NCI-H82 treated with DMSO at 0.1 percent for 48 hours (cell line): ENCODE measurements around the gene BAD.
"Not testable (repeated sequence)": the region's sequence is repeated elsewhere in the genome, so short reads cannot be mapped to it uniquely, and the experiment has no call there.

Source experiments
- DNase-seq: peaks from one replicate; lab custom pipeline; 2025; ENCODE audit not compliant: unreplicated experiment; lab: John Stamatoyannopoulos, UW

BAD gene

DNA sequence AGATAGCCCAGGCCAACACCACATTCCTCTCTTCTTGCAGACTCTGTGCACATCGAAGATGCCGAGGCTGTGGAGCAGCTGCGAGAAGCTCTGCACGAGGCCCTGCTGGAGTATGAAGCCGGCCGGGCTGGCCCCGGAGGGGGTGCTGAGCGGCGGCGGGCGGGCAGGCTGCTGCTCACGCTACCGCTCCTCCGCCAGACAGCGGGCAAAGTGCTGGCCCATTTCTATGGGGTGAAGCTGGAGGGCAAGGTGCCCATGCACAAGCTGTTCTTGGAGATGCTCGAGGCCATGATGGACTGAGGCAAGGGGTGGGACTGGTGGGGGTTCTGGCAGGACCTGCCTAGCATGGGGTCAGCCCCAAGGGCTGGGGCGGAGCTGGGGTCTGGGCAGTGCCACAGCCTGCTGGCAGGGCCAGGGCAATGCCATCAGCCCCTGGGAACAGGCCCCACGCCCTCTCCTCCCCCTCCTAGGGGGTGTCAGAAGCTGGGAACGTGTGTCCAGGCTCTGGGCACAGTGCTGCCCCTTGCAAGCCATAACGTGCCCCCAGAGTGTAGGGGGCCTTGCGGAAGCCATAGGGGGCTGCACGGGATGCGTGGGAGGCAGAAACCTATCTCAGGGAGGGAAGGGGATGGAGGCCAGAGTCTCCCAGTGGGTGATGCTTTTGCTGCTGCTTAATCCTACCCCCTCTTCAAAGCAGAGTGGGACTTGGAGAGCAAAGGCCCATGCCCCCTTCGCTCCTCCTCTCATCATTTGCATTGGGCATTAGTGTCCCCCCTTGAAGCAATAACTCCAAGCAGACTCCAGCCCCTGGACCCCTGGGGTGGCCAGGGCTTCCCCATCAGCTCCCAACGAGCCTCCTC is 31.4 kb upstream of the BAD start:
- DNase-seq, result not testable (repeated sequence)

DNA sequence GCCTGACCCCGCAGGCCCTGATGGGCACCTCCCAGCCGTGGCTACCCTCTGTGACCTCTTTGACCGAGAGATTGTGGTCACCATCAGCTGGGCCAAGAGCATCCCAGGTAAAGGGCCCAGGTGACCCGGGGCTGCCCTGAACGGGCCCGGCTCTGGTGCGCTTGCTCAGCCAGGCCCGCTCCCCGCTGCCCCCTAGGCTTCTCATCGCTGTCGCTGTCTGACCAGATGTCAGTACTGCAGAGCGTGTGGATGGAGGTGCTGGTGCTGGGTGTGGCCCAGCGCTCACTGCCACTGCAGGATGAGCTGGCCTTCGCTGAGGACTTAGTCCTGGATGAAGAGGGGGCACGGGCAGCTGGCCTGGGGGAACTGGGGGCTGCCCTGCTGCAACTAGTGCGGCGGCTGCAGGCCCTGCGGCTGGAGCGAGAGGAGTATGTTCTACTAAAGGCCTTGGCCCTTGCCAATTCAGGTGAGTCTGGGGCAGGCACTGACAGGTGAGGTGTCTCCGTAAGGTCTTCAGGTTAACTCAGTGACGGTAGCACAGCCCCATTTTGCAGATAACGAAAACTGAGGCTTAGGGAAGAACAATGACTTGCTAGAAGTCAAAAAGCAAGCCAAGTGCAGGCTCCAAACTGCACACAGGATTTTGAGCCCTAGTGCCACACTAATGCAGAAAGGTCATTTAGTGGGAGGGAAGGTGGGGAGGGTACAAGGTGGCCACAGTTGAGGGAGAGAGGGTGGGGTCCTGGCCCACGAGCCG is 30.5 kb upstream of the BAD start:
- no peak for DNase-seq

DNA sequence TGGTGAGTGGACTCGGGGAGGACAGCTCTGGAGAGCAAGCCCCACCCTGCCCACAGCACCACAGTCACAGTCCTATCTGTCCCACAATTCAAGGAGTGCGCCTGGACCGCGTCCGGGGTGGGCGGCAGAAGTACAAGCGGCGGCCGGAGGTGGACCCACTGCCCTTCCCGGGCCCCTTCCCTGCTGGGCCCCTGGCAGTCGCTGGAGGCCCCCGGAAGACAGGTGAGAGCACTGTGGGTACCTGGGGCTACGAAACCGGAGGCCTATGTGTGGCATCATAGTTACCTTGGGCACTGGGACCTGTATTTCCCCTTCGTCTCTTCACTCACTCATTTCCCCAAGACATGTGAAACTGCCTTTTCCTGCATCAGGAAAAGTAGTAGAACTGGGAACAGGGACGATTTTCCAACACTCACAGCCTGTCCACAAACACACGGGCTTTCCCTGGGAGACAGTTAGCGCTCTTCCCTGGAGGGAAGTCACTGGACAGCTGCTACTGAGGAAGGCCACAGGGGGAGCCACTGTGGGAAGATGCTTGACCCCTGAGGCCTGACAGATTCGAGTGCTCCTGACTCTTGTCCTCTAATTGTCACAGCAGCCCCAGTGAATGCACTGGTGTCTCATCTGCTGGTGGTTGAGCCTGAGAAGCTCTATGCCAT is 29.8 kb upstream of the BAD start:
- DNase-seq, result no peak

DNA sequence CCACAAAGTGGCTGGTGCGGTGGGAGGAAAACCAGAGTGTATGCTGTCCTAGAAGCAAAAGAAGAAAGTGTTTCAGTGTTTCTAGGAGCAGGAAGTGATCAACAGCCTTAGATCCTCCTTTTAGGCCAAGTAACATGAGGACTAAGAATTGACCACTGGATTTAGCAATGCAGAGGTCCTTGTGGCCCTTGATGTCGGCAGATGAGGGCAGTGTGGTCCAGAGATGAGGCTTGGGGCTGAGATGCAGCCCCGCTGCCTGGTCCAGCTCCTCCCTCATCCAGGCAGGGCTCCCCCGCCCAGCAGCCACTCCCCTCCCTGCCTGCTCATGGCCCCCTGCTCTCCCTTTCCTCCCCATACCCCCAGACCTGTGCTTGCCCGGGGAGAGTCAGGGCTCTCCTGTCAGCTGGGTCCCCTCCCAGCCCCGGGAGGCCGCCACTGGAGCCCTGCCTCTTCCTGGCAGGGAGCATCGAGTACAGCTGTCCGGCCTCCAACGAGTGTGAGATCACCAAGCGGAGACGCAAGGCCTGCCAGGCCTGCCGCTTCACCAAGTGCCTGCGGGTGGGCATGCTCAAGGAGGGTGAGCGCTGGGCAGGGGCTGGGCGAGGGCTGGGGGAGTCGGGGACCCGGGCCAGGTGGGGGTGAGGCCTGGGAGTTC is 29.2 kb upstream of the BAD start:
- no peak for DNase-seq

DNA sequence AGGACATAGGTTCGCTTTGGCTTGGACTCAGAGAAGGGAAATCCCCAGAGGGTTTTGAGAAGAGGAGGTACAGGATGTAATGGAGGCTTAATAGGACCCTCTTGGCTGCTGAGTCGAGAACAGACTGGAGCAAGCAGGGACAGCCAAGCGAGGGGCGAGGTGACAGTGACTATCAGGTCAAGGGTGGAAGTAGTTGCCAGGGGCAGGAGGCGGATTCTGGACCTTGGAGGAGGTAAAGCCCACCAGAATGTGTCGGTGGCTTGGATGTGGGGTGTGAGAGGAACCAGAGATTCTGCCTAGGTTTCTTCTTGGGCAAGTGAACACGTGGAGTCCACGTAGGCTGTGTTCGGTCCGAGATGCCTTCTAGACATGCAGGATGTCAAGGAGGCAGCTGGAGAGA is 28.5 kb upstream of the BAD start:
- DNase-seq, result no peak

DNA sequence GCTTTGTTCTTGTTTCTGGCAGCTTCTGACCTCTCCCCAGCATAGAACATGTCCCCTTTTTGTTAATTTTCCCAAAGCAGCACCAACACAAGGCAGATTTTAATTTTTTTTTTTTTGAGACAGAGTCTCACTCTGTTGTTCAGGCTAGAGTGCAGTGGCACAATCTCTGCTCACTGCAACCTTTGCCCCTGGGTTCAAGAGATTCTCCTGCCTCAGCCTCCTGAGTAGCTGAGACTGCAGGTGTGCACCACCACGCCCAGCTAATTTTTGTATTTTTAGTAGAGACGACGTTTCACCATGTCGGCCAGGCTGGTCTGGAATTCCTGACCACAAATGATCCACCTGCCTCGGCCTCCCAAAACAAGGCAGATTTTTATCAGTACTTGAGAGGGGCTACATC is 23.3 kb upstream of the BAD start:
- DNase-seq, result not testable (repeated sequence)

DNA sequence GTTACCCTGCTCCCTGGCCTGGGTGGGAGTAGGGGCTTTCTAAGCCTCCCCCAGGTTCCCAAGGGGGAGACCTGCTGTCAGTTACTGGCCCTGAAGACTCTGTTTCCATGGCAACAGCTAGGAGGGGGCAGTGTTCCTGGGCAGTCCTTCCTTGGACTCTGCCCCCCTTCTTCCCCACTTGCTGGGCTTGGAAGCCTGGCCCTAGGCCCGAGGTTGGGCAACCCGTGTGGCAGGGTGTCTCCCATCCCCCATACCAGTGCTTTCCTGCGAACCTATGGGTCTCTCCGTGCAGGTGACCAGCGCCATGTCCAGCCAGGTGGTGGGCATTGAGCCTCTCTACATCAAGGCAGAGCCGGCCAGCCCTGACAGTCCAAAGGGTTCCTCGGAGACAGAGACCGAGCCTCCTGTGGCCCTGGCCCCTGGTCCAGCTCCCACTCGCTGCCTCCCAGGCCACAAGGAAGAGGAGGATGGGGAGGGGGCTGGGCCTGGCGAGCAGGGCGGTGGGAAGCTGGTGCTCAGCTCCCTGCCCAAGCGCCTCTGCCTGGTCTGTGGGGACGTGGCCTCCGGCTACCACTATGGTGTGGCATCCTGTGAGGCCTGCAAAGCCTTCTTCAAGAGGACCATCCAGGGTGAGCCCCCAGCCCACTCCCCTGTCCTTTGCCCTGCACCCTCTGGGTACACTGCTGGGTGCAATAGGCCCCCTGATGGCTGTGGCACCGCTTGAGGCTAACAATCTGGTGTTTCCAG is 22.6 kb upstream of the BAD start:
- DNase-seq, result no peak

DNA sequence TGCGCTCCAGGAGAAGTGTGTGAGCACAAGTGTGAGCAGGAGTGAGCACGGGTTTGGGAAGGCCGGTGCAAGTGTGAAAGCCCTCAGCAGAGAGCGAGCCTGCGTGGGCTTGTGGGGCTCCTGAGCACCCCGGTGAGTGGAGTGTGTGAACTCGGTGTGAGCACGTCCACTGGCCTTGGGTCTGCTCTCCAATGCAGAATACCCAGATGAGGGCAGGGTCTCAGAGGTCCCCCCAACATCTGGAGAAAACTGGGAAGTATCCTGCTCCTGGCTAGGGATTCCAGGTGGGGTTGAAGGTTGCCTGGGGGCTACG is 22.1 kb upstream of the BAD start:
- no peak for DNase-seq

DNA sequence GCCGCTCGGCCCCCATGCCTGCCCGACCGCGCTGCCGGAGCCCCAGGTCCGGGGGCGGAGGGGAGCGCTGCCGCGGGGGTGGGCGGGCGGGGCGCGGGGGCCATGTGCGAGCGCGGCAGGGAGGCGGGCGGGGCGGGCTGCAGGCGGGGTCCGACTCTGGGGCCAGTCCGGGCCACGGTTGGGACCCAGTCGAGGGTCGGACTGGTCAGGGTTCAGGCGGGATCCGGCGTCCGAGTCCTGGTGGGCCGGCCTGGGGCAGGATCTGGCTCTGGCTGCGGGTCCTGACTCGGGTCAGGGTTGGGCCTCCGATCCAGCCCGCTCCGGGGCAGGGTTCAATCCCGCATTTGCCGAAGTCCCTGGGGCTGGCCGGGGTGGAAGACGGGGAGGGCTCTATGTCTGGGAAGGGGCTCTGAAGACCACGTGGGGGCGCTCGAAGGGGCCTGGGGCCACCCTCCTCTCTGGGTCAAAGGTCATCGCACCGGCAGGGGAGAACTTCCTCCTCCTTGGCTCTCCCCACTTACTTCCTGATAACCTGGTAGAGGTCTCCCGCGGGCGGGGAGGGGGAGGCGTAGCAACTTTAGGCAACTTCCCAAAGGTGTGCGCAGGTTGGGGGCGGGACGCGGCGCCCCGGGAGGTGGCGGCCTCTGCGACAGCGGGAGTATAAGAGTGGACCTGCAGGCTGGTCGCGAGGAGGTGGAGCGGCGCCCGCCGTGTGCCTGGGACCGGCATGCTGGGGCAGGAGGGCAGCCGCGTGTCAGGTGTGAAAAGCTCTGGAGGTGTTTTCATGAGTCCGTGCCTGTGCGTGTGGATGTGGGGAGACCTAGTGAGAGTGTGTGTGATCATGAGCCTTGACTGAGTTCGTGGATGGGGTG is 21.5 kb upstream of the BAD start:
- DNase-seq, result peak; percentile 39

DNA sequence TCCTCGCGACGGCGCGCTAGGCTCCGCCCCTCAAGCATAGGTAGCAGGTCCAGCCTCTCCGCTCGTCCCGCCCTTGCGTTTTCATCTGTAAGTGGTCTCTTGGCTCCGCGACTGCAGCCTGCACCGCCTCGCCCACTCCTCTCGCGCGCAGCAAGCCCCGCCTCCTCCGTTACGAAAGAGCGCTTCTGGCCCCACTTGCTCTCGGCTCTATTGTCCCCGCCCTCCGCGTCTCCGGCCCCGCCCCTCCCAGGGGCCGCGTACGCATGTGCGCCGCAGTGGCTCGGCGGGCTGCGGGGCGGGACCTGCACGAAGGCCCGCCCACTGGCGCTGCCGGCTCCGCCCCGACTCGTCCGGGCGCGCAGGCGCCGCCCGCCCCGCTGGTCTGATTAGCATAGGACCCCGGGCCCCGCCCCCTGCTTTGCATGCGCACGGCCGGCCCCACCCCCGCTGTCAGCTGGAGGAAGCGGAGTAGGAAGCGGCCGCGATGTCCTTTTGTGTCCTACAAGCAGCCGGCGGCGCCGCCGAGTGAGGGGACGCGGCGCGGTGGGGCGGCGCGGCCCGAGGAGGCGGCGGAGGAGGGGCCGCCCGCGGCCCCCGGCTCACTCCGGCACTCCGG is 20.7 kb upstream of the BAD start, which contains the start of gene ESRRA:
Gene ESRRA (plus strand): TSS at position 450 of the 616 bp plus-strand sequence. CDS start 1,656 bp downstream, outside the sequence.
- peak; percentile 96 for DNase-seq

DNA sequence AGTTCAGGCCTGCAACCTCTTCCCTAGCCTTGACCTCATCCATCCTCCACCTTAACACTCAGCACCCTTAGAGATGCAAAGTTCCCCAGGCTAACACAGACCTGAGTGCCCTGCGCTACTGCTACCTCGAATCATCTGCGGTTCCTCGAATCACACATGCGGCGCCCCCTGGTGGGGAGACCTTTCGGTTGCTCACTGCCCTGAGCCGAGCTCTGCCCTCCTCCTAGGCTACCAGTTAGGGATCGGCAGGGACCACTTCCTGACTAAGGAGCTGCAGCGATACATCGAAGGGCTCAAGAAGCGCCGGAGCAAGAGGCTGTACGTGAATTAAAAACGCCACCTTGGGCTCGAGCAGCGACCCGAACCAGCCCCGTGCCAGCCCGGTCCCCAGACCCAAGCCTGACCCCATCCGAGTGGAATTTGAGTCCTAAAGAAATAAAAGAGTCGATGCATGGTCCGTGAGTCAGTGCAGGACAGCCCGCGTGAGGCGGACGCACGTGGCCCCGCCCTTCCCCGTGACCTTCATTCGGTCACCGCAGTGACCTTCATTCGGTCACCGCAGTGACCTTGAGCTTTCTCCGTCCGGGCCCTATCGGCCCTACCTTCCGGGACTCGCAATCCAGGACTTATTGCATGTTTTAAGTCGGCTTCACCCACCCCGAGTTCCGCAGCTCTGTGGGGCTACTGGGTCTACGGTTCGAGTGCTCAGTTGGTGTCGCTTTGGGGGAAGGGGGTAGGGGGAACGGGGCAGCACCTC is 20.0 kb upstream of the BAD start:
- DNase-seq, result peak; percentile 67

DNA sequence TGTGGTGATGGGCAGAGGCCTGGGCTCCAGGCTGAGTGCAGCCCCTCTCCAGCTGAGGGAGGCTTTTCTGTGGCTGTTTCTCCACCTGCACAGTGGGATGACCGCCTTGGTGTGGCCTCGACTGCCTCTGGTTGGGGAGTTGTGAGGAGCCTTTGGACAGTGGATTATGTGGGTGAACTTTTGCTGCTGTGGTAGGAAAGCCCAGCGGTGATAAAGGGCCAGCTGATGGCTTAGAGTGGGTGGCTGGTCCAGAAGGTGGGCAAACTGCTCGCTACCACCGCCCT is 19.5 kb upstream of the BAD start:
- DNase-seq, result no peak

DNA sequence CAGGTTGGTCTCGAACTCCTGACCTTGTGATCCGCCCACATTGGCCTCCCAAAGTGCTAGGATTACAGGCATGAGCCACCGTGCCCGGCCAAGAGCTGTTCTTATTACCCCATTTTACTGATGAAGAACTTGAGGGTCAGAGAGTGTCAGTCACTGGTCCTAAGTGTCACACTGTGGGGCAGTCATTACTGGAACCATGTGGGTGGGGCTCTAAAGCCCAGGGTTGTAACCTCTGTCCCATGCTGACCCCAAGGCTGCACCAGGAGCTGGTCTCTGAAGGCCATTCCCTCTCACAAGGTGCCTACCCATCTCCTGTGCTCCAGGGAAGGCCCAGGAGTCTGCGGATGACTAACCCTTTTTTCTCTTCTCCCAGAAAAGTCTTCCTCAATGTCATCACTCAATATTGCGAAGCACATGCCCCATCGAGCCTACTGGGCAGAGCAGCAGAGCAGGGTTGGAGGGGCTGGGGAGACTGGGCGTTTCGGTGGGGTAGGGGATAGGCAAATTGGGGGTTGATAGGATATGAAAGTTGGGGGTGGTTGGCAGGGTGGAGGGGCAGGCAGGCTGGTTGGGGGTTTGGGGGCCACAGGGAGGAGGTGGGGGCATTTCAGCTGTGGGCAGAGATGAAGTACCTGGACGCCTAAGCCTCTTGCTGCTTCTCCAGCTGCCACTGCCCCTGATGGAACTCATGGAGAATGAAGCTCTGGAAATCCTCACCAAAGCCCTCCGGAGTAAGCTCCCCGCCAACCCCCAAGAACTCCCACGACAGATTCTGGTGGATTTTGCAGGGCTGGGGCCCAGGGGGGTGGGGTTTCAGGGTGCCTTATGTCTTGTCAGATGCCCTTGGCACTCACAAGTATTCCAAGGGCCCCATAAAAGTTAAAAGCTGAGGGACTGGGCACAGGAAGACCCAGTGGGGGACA is 18.9 kb upstream of the BAD start:
- no peak for DNase-seq

DNA sequence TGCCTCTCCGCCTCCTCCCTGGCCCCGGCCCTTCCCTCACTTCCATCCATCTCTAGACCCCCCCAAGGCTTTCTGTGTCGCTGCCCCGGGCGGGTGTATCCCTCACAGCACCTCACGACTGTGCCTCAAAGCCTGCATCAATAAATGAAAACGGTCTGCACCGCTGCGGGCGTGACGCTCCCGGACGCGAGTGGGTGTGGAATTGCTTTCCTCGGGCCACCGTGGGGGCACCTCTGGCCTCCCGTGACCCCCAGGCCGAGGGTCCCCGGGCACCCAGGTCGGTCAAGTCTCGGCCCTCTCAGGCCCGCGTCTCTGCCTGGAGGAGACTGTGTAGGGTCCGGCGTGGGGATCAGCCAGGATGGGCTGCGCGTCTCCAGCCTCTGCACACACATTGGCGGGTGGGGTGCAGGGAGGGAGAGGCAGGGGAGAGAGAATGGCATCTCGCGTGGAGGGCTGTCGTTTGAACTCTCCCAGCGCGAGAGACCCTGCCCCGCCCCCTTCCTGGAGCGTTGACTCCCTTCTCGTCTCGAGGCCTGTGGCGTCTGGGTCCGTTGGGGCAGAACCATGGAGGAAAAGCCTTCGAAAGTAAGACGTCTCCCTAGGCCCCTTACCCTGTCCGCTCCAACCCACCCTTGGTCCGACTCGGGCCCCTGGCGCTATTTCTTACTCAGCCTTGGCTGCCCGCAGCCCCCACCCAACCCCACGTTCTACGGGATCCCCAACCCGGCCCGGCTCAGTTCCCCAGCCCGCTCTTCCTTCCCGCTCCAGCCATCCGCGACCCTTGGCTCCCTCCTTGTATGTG is 15.6 kb upstream of the BAD start, which contains the start of gene CATSPERZ:
Gene CATSPERZ (plus strand): TSS at position 512 of the 802 bp plus-strand sequence. CDS start 53 bp downstream, at position 565.
- DNase-seq, result no peak

DNA sequence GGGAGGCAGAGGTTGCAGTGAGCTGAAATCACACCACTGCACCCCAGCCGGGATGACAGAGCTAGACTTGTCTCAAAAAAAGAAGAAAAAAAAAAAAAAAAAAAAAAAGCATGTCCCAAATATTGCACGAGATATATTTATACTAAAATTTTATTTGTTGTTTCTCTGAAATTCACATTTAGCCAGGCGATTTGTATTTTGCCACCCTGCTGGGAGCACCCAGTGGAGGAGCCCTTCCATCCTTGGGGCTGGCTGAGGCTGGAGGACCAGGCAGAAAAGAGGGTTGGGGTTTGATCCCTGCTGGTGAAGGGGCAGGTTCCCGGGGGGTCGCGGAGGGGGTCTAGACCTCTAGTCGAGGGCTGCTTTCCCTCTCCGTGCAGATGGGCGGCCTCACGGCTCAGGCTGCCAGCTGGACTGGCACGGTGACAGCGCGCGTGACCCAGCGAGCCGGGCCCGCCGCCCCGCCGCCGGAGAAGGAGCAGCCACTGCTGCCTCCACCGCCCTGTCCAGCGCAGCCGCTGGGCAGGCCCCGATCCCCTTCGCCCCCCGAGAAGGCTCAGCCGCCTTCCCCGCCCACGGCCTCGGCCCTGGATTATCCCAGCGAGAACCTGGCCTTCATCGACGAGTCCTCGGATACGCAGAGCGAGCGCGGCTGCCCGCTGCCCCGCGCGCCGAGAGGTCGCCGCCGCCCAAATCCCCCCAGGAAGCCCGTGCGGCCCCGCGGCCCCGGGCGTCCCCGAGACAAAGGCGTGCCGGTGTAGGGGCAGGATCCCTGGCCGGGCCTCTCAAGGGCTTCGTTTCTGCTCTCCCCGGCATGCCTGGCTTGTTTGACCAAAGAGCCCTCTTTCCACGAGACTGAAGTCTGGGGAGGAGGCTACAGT is 14.7 kb upstream of the BAD start:
- no peak for DNase-seq
